Measurements from ENCODE around the gene GALNT1.

The GALNT1 gene

GRCh38 chr18:35570182-35570581, 11.4 kb upstream of the GALNT1 start:
- no peak overlapping the region for H3K4me2 ChIP-seq (ENCODE audit: low read depth, low read length)
- H3F3A ChIP-seq (ENCODE audit: insufficient read depth, low read length) = no peaks in the 10 kb centered on the region
- H3K27me3 ChIP-seq (replicated peaks; ENCODE audit: insufficient read depth, low read length) = no peaks in the 10 kb centered on the region
- H3K4me1 ChIP-seq (ENCODE audit: low read length) = no peaks in the 10 kb centered on the region
- DNase-seq = no peak
- H3K27ac ChIP-seq (ENCODE audit: low read length) = no peak overlapping the region
- H3K9me3 ChIP-seq (replicated peaks; ENCODE audit: insufficient read depth, low read length) = no peaks in the 10 kb centered on the region
- no peaks in the 10 kb centered on the region for H3K36me3 ChIP-seq (replicated peaks; ENCODE audit: insufficient read depth, low read length)
- H3K4me3 ChIP-seq (ENCODE audit: low read length) = no peak overlapping the region
- H3K9me2 ChIP-seq (replicated peaks; ENCODE audit: insufficient read depth, low read length) = no peaks in the 10 kb centered on the region
- no peak overlapping the region for H2AFZ ChIP-seq (ENCODE audit: low read length)
- no peaks in the 10 kb centered on the region for H4K20me1 ChIP-seq (ENCODE audit: insufficient read depth, low read length)
- no peak overlapping the region for H3K9ac ChIP-seq (ENCODE audit: low read length)
- H3K79me2 ChIP-seq (ENCODE audit: low read length) = no peaks in the 10 kb centered on the region
- TF ChIP-seq CTCF (IDR thresholded peaks at IDR 0.05; ENCODE audit: low read length) (no peak), EZH2 (optimal IDR thresholded peaks at IDR 0.05; ENCODE audit: low read depth, low read length) (no peak)

- Histone ChIP-seq H3K4me2 (ENCODE audit: low read depth, low read length) (no peak overlapping the region), H3K27me3 (replicated peaks; ENCODE audit: insufficient read depth, low read length) (no peaks in the 10 kb centered on the region), H3K79me2 (ENCODE audit: low read length) (no peaks in the 10 kb centered on the region), H3K9ac (ENCODE audit: low read length) (no peak overlapping the region), H3F3A (ENCODE audit: insufficient read depth, low read length) (no peaks in the 10 kb centered on the region), H4K20me1 (ENCODE audit: insufficient read depth, low read length) (no peaks in the 10 kb centered on the region), H3K4me3 (ENCODE audit: low read length) (no peak overlapping the region), H3K27ac (ENCODE audit: low read length) (no peak overlapping the region), H3K36me3 (replicated peaks; ENCODE audit: insufficient read depth, low read length) (no peaks in the 10 kb centered on the region), H2AFZ (ENCODE audit: low read length) (no peak overlapping the region), H3K4me1 (ENCODE audit: low read length) (no peaks in the 10 kb centered on the region), H3K9me2 (replicated peaks; ENCODE audit: insufficient read depth, low read length) (no peaks in the 10 kb centered on the region), H3K9me3 (replicated peaks; ENCODE audit: insufficient read depth, low read length) (no peaks in the 10 kb centered on the region)
- no peak for TF ChIP-seq EZH2 (optimal IDR thresholded peaks at IDR 0.05; ENCODE audit: low read depth, low read length)
- TF ChIP-seq EZH2phosphoT487 (IDR thresholded peaks at IDR 0.05; ENCODE audit: low read length) = no peak
- TF ChIP-seq CTCF (IDR thresholded peaks at IDR 0.05; ENCODE audit: low read length) = no peak
- DNase-seq = no peak
Observed at GRCh38 chr18:35571138-35571537, 10.4 kb upstream of the GALNT1 start.

- Histone ChIP-seq H3K79me2 (ENCODE audit: low read length) (no peaks in the 10 kb centered on the region), H3K4me2 (ENCODE audit: low read depth, low read length) (no peak overlapping the region), H3K4me1 (ENCODE audit: low read length) (no peaks in the 10 kb centered on the region), H3K9me3 (replicated peaks; ENCODE audit: insufficient read depth, low read length) (no peaks in the 10 kb centered on the region), H2AFZ (ENCODE audit: low read length) (no peak overlapping the region), H4K20me1 (ENCODE audit: insufficient read depth, low read length) (no peaks in the 10 kb centered on the region), H3K9ac (ENCODE audit: low read length) (no peak overlapping the region), H3K27ac (ENCODE audit: low read length) (no peak overlapping the region), H3K4me3 (ENCODE audit: low read length) (no peak overlapping the region), H3K9me2 (replicated peaks; ENCODE audit: insufficient read depth, low read length) (no peaks in the 10 kb centered on the region), H3K36me3 (replicated peaks; ENCODE audit: insufficient read depth, low read length) (no peaks in the 10 kb centered on the region), H3F3A (ENCODE audit: insufficient read depth, low read length) (no peaks in the 10 kb centered on the region), H3K27me3 (replicated peaks; ENCODE audit: insufficient read depth, low read length) (no peaks in the 10 kb centered on the region)
- TF ChIP-seq EZH2phosphoT487 (IDR thresholded peaks at IDR 0.05; ENCODE audit: low read length) (no peak), CTCF (IDR thresholded peaks at IDR 0.05; ENCODE audit: low read length) (no peak), EZH2 (optimal IDR thresholded peaks at IDR 0.05; ENCODE audit: low read depth, low read length) (no peak)
- DNase-seq = no peak
Observed at GRCh38 chr18:35572644-35573043, 8.9 kb upstream of the GALNT1 start.
